NB4 (cell line): ENCODE results near the gene TMEM185B.

ENCODE experiments used
- POLR2A ChIP-seq: IDR thresholded peaks from 2 replicates; pipeline ENCODE4 v1.6.1; 2011; ENCODE audit warnings: mild to moderate bottlenecking; ENCODE audit not compliant: insufficient read length; ENCODE audit errors: extremely low read depth
- TF ChIP-seq, protein P1 (sequence below): IDR thresholded peaks from one replicate; pipeline ENCODE4 v1.5.1; 2012; ENCODE audit warnings: low read depth, low read length

GRCh38 chr2:120271711-120272379 lies 48.6 kb upstream of the TMEM185B start:
- TF ChIP-seq, protein P1, sequence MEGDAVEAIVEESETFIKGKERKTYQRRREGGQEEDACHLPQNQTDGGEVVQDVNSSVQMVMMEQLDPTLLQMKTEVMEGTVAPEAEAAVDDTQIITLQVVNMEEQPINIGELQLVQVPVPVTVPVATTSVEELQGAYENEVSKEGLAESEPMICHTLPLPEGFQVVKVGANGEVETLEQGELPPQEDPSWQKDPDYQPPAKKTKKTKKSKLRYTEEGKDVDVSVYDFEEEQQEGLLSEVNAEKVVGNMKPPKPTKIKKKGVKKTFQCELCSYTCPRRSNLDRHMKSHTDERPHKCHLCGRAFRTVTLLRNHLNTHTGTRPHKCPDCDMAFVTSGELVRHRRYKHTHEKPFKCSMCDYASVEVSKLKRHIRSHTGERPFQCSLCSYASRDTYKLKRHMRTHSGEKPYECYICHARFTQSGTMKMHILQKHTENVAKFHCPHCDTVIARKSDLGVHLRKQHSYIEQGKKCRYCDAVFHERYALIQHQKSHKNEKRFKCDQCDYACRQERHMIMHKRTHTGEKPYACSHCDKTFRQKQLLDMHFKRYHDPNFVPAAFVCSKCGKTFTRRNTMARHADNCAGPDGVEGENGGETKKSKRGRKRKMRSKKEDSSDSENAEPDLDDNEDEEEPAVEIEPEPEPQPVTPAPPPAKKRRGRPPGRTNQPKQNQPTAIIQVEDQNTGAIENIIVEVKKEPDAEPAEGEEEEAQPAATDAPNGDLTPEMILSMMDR, result no peak
- TF ChIP-seq POLR2A, result no peak
